ENCODE results near the gene TCEAL5. TPM values are rescaled to one million over a fixed set of nuclear protein-coding genes. Genes with fewer than 3 reads are reported as not detected.

The TCEAL5 gene
- total and polyA plus RNA-seq, 11 donors, result 0.19 to 0.52 (median 0.30) TPM; not detected in 5

GRCh38 chrX:103250977-103251376 lies 25.6 kb downstream of the TCEAL5 start:
- intact Hi-C loops (cut with DNase I), result loop anchor here in 5 of 10 donors (5.0 kb wide), 2 partner anchors 34 to 39 kb away; partner anchors contain the start of gene BEX4 (in 3 of the 5)
- 29 to 61% (median 52%) methylated on average over 5 of the region's 5 CpGs for WGBS, 4 donors

GRCh38 chrX:103249805-103250204 lies 26.7 kb downstream of the TCEAL5 start:
- H3K27ac ChIP-seq, result no peak overlapping the region
- intact Hi-C loops (cut with DNase I), result loop anchor here in 8 of 10 donors (2.0 to 5.0 kb wide), 3 partner anchors 33 to 39 kb away; partner anchors contain the start of gene BEX4 (in 3 of the 8)
- no peak overlapping the region for H3K4me3 ChIP-seq
- no peaks in the 10 kb centered on the region for H3K9me3 ChIP-seq
- peaks cover 0 to 15% (median 5%) of the 10 kb centered on the region in 12 donors for H3K4me1 ChIP-seq
- no peak for ATAC-seq
- H3K27me3 ChIP-seq, result peaks cover 0 to 13% (median 0%) of the 10 kb centered on the region in 9 donors
- peaks cover 0 to 13% (median 0%) of the 10 kb centered on the region in 9 donors for H3K36me3 ChIP-seq
- 40 to 97% (median 78%) methylated on average over 1 of the region's 1 CpG for WGBS, 4 donors
- TF ChIP-seq CTCF (IDR thresholded peaks at IDR 0.05), result no peak
- TF ChIP-seq POLR2A (IDR thresholded peaks at IDR 0.05), result no peak
- DNase-seq, result no peak

More at GRCh38 chrX:103250977-103251376, 25.6 kb downstream of the TCEAL5 start:
- Histone ChIP-seq H3K36me3 (peaks cover 0 to 13% (median 0%) of the 10 kb centered on the region in 9 donors), H3K4me1 (peaks cover 0 to 15% (median 5%) of the 10 kb centered on the region in 12 donors), H3K27me3 (peaks cover 0 to 10% (median 0%) of the 10 kb centered on the region in 9 donors), H3K27ac (no peak overlapping the region), H3K9me3 (no peaks in the 10 kb centered on the region), H3K4me3 (no peak overlapping the region)
- TF ChIP-seq CTCF (IDR thresholded peaks at IDR 0.05) (no peak), POLR2A (IDR thresholded peaks at IDR 0.05) (no peak)
- ATAC-seq (no peak), DNase-seq (no peak)

GRCh38 chrX:103248553-103248952 lies 28.0 kb downstream of the TCEAL5 start:
- Histone ChIP-seq H3K27ac (no peak overlapping the region), H3K9me3 (no peaks in the 10 kb centered on the region), H3K4me1 (peaks cover 0 to 13% (median 5%) of the 10 kb centered on the region in 12 donors), H3K4me3 (no peak overlapping the region), H3K27me3 (peaks cover 0 to 17% (median 0%) of the 10 kb centered on the region in 9 donors), H3K36me3 (peaks cover 0 to 13% (median 0%) of the 10 kb centered on the region in 9 donors)
- TF ChIP-seq CTCF (IDR thresholded peaks at IDR 0.05) (peak in 10 of 12 donors; percentile 20 to 50 (median 34)), POLR2A (IDR thresholded peaks at IDR 0.05) (no peak)
- intact Hi-C loops (cut with DNase I), result loop anchor here in 3 of 10 donors (2.0 to 5.0 kb wide), 2 partner anchors 36 to 38 kb away; no protein-coding TSS in a partner anchor
- ATAC-seq (no peak), DNase-seq (no peak)

GRCh38 chrX:103240155-103240554 lies 36.4 kb downstream of the TCEAL5 start:
- no peaks in the 10 kb centered on the region for H3K36me3 ChIP-seq
- intact Hi-C loops (cut with DNase I), result no loop called here
- no peak overlapping the region for H3K27ac ChIP-seq
- H3K27me3 ChIP-seq, result peaks cover 0 to 25% (median 0%) of the 10 kb centered on the region in 9 donors
- H3K9me3 ChIP-seq, result no peaks in the 10 kb centered on the region
- DNase-seq, result no peak
- TF ChIP-seq POLR2A (IDR thresholded peaks at IDR 0.05) (no peak), CTCF (IDR thresholded peaks at IDR 0.05) (no peak)
- H3K4me3 ChIP-seq, result no peak overlapping the region
- no peaks in the 10 kb centered on the region for H3K4me1 ChIP-seq
- no peak for ATAC-seq

Data from heart left ventricle (tissue), 16 donors.